H9 (cell line): ENCODE measurements around the gene KRT6C. TPM values are rescaled to one million over a fixed set of nuclear protein-coding genes. Genes with fewer than 3 reads are reported as not detected.

Source experiments
- DNase-seq: peaks from one replicate; pipeline ENCODE4 v3.0.0-alpha.2; 2017
- H2AFZ ChIP-seq: one replicate; pipeline ENCODE4 v1.6.1; 2013; ENCODE audit warnings: mild to moderate bottlenecking, low read length, control low read depth, moderate library complexity
- H2AK5ac ChIP-seq: 2 replicates; pipeline ENCODE4 v1.6.1; 2013; ENCODE audit warnings: low read length, control low read depth, mixed read lengths; ENCODE audit not compliant: insufficient read length
- H2BK120ac ChIP-seq: one replicate; pipeline ENCODE4 v1.6.1; 2013; ENCODE audit warnings: low read depth, mild to moderate bottlenecking, low read length, control low read depth, inconsistent platforms; ENCODE audit not compliant: poor library complexity, severe bottlenecking
- H2BK12ac ChIP-seq: 2 replicates; pipeline ENCODE4 v1.6.1; 2013; ENCODE audit warnings: low read length, control low read depth, mixed read lengths, low read depth; ENCODE audit not compliant: insufficient read length
- H2BK15ac ChIP-seq: 2 replicates; pipeline ENCODE4 v1.6.1; 2013; ENCODE audit warnings: low read depth, low read length, control low read depth
- H2BK20ac ChIP-seq: one replicate; pipeline ENCODE4 v1.6.1; 2013; ENCODE audit warnings: low read depth, mild to moderate bottlenecking, low read length, control low read depth, inconsistent platforms; ENCODE audit not compliant: poor library complexity, severe bottlenecking
- H2BK5ac ChIP-seq: 2 replicates; pipeline ENCODE4 v1.6.1; 2013; ENCODE audit warnings: low read length, control low read depth, mixed read lengths; ENCODE audit not compliant: insufficient read length
- H3K14ac ChIP-seq: 2 replicates; pipeline ENCODE4 v1.6.1; 2013; ENCODE audit warnings: low read length, control low read depth; ENCODE audit not compliant: insufficient read depth
- H3K18ac ChIP-seq: 2 replicates; pipeline ENCODE4 v1.6.1; 2013; ENCODE audit warnings: low read depth, mild to moderate bottlenecking, mixed read lengths, low read length, control low read depth; ENCODE audit not compliant: insufficient read length
- H3K23ac ChIP-seq: 2 replicates; pipeline ENCODE4 v1.6.1; 2013; ENCODE audit warnings: low read length, control low read depth, mixed read lengths, low read depth; ENCODE audit not compliant: insufficient read length
- H3K23me2 ChIP-seq: 2 replicates; pipeline ENCODE4 v1.6.1; 2013; ENCODE audit warnings: low read depth, mild to moderate bottlenecking, mixed read lengths, low read length, control low read depth; ENCODE audit not compliant: insufficient read length, poor library complexity, severe bottlenecking
- H3K27ac ChIP-seq: 2 replicates; pipeline ENCODE4 v1.5.1; 2013; ENCODE audit warnings: low read length, control low read depth, mixed read lengths, low read depth; ENCODE audit not compliant: insufficient read length
- H3K27me3 ChIP-seq: 2 replicates; pipeline ENCODE4 v1.6.1; 2013; ENCODE audit warnings: low read length, control low read depth, inconsistent platforms; ENCODE audit not compliant: insufficient read depth
- H3K4ac ChIP-seq: 2 replicates; pipeline ENCODE4 v1.6.1; 2013; ENCODE audit warnings: low read depth, mild to moderate bottlenecking, control low read depth, inconsistent platforms, low read length, moderate library complexity
- H3K4me1 ChIP-seq: 2 replicates; pipeline ENCODE4 v1.6.1; 2013; ENCODE audit warnings: low read length, control low read depth, inconsistent platforms; ENCODE audit not compliant: insufficient read depth
- H3K4me2 ChIP-seq: 2 replicates; pipeline ENCODE4 v1.6.1; 2013; ENCODE audit warnings: low read length, control low read depth, mixed read lengths; ENCODE audit not compliant: insufficient read length, insufficient read depth
- H3K56ac ChIP-seq: 2 replicates; pipeline ENCODE4 v1.6.1; 2013; ENCODE audit warnings: low read depth, mild to moderate bottlenecking, mixed read lengths, low read length, control low read depth; ENCODE audit not compliant: insufficient read length
- H3K79me1 ChIP-seq: 2 replicates; pipeline ENCODE4 v1.6.1; 2013; ENCODE audit warnings: low read depth, mild to moderate bottlenecking, moderate library complexity, low read length, control low read depth, inconsistent platforms; ENCODE audit not compliant: insufficient read depth, poor library complexity, severe bottlenecking
- H3K79me2 ChIP-seq: 2 replicates; pipeline ENCODE4 v1.6.1; 2013; ENCODE audit warnings: low read length, control low read depth, inconsistent platforms; ENCODE audit not compliant: insufficient read depth
- H3K9ac ChIP-seq: 2 replicates; pipeline ENCODE4 v1.6.1; 2013; ENCODE audit warnings: low read length, control low read depth, mixed read lengths; ENCODE audit not compliant: insufficient read length; ENCODE audit errors: extremely low read depth
- H3K9me3 ChIP-seq: one replicate; pipeline ENCODE4 v1.6.1; 2013; ENCODE audit warnings: low read depth, low read length, inconsistent platforms; ENCODE audit not compliant: control insufficient read depth
- H3T11ph ChIP-seq: one replicate; pipeline ENCODE4 v1.6.1; 2013; ENCODE audit warnings: mild to moderate bottlenecking, low read length, control low read depth, inconsistent platforms
- H4K20me1 ChIP-seq: one replicate; pipeline ENCODE4 v1.6.1; 2013; ENCODE audit not compliant: control insufficient read depth, insufficient read length, insufficient read depth
- H4K5ac ChIP-seq: 2 replicates; pipeline ENCODE4 v1.6.1; 2013; ENCODE audit warnings: low read depth, mild to moderate bottlenecking, mixed read lengths, low read length, control low read depth; ENCODE audit not compliant: insufficient read length
- H4K8ac ChIP-seq: replicated peaks from 2 replicates; pipeline ENCODE4 v1.6.1; 2013; ENCODE audit warnings: low read length, control low read depth, mixed read lengths, low read depth; ENCODE audit not compliant: insufficient read length
- H4K91ac ChIP-seq: 2 replicates; pipeline ENCODE4 v1.6.1; 2013; ENCODE audit warnings: low read depth, mild to moderate bottlenecking, moderate library complexity, mixed read lengths, low read length, control low read depth; ENCODE audit not compliant: insufficient read length
- H3K27ac Mint-ChIP-seq, 3 experiments: 2 replicates in 2 of 3; 3 replicates in 1 of 3; pipeline ENCODE4 v1.8.0; 2020 to 2021; ENCODE audit warnings: mixed read lengths in 3 of 3, mild to moderate bottlenecking in 1 of 3, moderate library complexity in 1 of 3
- H3K27me3 Mint-ChIP-seq: 2 replicates; pipeline ENCODE4 v1.8.0; 2021; ENCODE audit warnings: low read depth, mild to moderate bottlenecking, moderate library complexity, mixed read lengths
- H3K36me3 Mint-ChIP-seq, 3 experiments: 2 replicates in 2 of 3; 3 replicates in 1 of 3; pipeline ENCODE4 v1.8.0; 2020 to 2021; ENCODE audit warnings: low read depth in 3 of 3, mixed read lengths in 3 of 3; ENCODE audit not compliant: insufficient read depth in 1 of 3
- H3K4me1 Mint-ChIP-seq, 2 experiments: 2 replicates each; pipeline ENCODE4 v1.8.0; 2020; ENCODE audit warnings: mixed read lengths in 2 of 2
- H3K4me3 Mint-ChIP-seq, 2 experiments: 2 replicates in 1 of 2; 3 replicates in 1 of 2; pipeline ENCODE4 v1.8.0; 2020 to 2021; ENCODE audit warnings: mild to moderate bottlenecking in 2 of 2, mixed read lengths in 2 of 2, moderate library complexity in 1 of 2
- H3K9me3 Mint-ChIP-seq, 2 experiments: 2 replicates in 1 of 2; 3 replicates in 1 of 2; pipeline ENCODE4 v1.8.0; 2020; ENCODE audit warnings: mild to moderate bottlenecking in 2 of 2, mixed read lengths in 2 of 2, moderate library complexity in 1 of 2
- CTCF ChIP-seq: fragments of 200-600 bp; sonication (generic); conservative IDR thresholded peaks from 3 replicates; pipeline ENCODE4 v1.8.0; 2021; ENCODE audit warnings: antibody characterized with exemption, mild to moderate bottlenecking
- WGBS: extraction: QIAGEN DNeasy Blood & Tissue Kit; methylation state at CpG from one replicate; pipeline ENCODE4 v1.1.7; 2013; ENCODE audit warnings: missing lambda C conversion rate, low lambda C conversion rate, mixed read lengths; ENCODE audit not compliant: insufficient read length; ENCODE audit errors: extremely low coverage; 5-methylcytosine and 5-hydroxymethylcytosine counted together
- total RNA-seq: library from RNA; stranded (reverse); gene quantifications from 2 replicates; pipeline ENCODE4 v1.2.1, GENCODE V29; 2021

The KRT6C gene
- total RNA-seq, 1 experiment from 2014 or later: not detected

- Histone ChIP-seq H2BK12ac (no peak within 1 kb of the TSS), H4K8ac (no peak within 1 kb of the TSS), H4K20me1 (no peaks in the 10 kb centered on the region), H3K27me3 (no peaks in the 10 kb centered on the region), H2AFZ (no peak within 1 kb of the TSS), H3K56ac (no peak within 1 kb of the TSS), H2BK20ac (no peak within 1 kb of the TSS), H4K5ac (no peak within 1 kb of the TSS), H3K27ac (no peak within 1 kb of the TSS), H4K91ac (no peak within 1 kb of the TSS), H2BK15ac (no peak within 1 kb of the TSS), H3K9me3 (no peaks in the 10 kb centered on the region), H3K23me2 (no peaks in the 10 kb centered on the region), H3K79me1 (no peaks in the 10 kb centered on the region), H3K14ac (no peak within 1 kb of the TSS), H3K4me2 (no peak within 1 kb of the TSS), H2AK5ac (no peak within 1 kb of the TSS), H3K18ac (no peak within 1 kb of the TSS), H2BK5ac (no peak within 1 kb of the TSS), H3K79me2 (no peaks in the 10 kb centered on the region), H2BK120ac (no peak within 1 kb of the TSS), H3K4me1 (no peaks in the 10 kb centered on the region), H3K9ac (no peak within 1 kb of the TSS), H3K23ac (no peak within 1 kb of the TSS), H3T11ph (no peak within 1 kb of the TSS), H3K4ac (no peak within 1 kb of the TSS)
- DNase-seq: no peak
- peaks cover 15 to 20% of the 10 kb centered on the region in 2 experiments for H3K4me1 Mint-ChIP-seq
- H3K27ac Mint-ChIP-seq: peak within 1 kb of the TSS in 1 of 3 experiments; percentile 55; a peak in 2 of 7 replicates
- WGBS: no CpG with 5 or more reads among the region's 29 CpGs
- H3K36me3 Mint-ChIP-seq: no peaks in the 10 kb centered on the region
- no peak for TF ChIP-seq CTCF
- peaks cover 6% of the 10 kb centered on the region for H3K27me3 Mint-ChIP-seq
- H3K4me3 Mint-ChIP-seq: no peak within 1 kb of the TSS
- no peaks in the 10 kb centered on the region; a peak in 1 of 5 replicates for H3K9me3 Mint-ChIP-seq
Observed at GRCh38 chr12:52519826-52520662, 46.4 kb upstream of the KRT6C start, which contains the start of gene KRT5. Gene KRT5, minus strand, starts transcription at chr12:52520394. Its CDS starts 98 bp downstream, at chr12:52520296.
